Measurements from ENCODE around the gene BCOR.

DNA sequence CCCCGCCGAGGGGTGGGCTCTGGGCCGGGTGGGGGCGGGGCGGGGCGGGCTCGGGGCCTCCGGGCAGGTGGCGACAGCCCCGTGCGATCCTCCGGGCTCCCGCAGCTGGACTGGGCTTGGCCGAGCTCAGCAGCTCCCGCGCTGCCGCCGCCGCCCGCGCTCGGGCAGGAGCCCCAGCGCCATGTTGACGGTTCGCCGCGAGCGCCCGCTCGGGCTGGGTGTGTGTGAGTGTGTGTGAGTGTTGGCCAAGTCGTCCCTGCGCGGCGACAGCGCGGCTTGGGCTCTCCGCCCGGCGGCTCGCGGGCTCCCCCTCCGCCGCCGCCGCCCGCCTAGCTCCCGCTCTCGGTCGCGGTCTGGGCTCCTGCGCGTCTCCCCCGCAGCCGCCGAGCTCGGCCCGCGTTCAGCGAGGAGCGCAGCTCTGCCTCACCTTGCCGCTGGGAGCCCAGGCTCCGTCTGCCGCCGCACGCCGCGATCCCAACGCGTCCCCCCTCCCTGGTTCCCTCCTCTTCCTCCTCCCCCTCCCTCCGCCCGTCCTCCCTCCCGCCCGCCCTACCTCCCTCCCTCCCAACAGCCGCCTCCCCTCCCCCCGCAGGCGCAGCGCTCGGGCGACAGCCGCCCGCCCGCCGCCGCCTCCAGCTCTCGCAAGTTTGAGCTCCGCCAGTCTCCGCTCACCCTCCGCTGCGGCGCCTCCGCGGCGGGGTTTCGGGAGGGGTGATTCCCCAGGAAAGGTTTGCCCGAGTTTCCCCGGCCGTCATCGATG, at the start of gene BCOR:
- TF ChIP-seq, protein P1, sequence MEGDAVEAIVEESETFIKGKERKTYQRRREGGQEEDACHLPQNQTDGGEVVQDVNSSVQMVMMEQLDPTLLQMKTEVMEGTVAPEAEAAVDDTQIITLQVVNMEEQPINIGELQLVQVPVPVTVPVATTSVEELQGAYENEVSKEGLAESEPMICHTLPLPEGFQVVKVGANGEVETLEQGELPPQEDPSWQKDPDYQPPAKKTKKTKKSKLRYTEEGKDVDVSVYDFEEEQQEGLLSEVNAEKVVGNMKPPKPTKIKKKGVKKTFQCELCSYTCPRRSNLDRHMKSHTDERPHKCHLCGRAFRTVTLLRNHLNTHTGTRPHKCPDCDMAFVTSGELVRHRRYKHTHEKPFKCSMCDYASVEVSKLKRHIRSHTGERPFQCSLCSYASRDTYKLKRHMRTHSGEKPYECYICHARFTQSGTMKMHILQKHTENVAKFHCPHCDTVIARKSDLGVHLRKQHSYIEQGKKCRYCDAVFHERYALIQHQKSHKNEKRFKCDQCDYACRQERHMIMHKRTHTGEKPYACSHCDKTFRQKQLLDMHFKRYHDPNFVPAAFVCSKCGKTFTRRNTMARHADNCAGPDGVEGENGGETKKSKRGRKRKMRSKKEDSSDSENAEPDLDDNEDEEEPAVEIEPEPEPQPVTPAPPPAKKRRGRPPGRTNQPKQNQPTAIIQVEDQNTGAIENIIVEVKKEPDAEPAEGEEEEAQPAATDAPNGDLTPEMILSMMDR (conservative IDR thresholded peaks at IDR 0.05; ENCODE audit: low read depth, low read length), result no peak
- TF ChIP-seq EZH2 (IDR thresholded peaks at IDR 0.05; ENCODE audit: low read length, unreplicated experiment) (no peak), EZH2phosphoT487 (IDR thresholded peaks at IDR 0.05; ENCODE audit: borderline replicate concordance, low read length) (no peak)
